HCT116 (cell line): ENCODE results near the gene VAMP3. TPM values are rescaled to one million over a fixed set of nuclear protein-coding genes. Genes with fewer than 3 reads are reported as not detected.

Source experiments
- ATAC-seq: fragments of 200-7000 bp; cut with Tn5 transposase; 2 replicates; pipeline ENCODE4 v1.9.1; 2020; ENCODE audit warnings: mild to moderate bottlenecking, moderate library complexity
- BruUV-seq: library from RNA; stranded (reverse); fragments of 400-500 nt; replicated peaks from 2 replicates; lab custom pipeline; 2021; lab: Mats Ljungman, UMichigan
- CTCF ChIA-PET: fragments of 300-600 bp; sonication (Branson Sonifier 250); formaldehyde crosslinking; loops from one replicate; lab custom pipeline; 2021; ENCODE audit warnings: antibody characterized with exemption; lab: Charles Lee
- POLR2A ChIA-PET: fragments of 300-600, 350-600 bp; sonication (Branson Sonifier 250); formaldehyde crosslinking; loops from one replicate; lab custom pipeline; 2021; ENCODE audit warnings: antibody characterized with exemption; lab: Charles Lee
- RAD21 ChIA-PET, 2 experiments: fragments of 300-600 bp; sonication (Branson Sonifier 250); formaldehyde crosslinking; loops; one replicate each; lab custom pipeline; 2023; ENCODE audit warnings: low total read pairs in 2 of 2; ENCODE audit not compliant: uncharacterized antibody in 2 of 2, unreplicated experiment in 2 of 2, low non-redundant PET in 1 of 2; lab: Charles Lee
- DNase-seq: peaks from one replicate; pipeline ENCODE4 v3.0.0-alpha.2; 2010; ENCODE audit warnings: low read depth, low spot score
- H2AFZ ChIP-seq: fragments of 200-600 bp; shearing (Covaris generic), sonication (generic); 2 replicates; pipeline ENCODE4 v1.6.1; 2017; ENCODE audit warnings: low read depth, mixed run types, mixed read lengths, antibody characterized with exemption, low read length; ENCODE audit not compliant: poor library complexity, severe bottlenecking
- H3K27ac ChIP-seq: 2 replicates; pipeline ENCODE4 v1.5.1; 2012; ENCODE audit warnings: low read depth, low read length
- H3K27me3 ChIP-seq: fragments of 200-600 bp; sonication (generic); 2 replicates; pipeline ENCODE4 v1.6.1; 2016; ENCODE audit warnings: mixed run types, low read length, mixed read lengths; ENCODE audit not compliant: insufficient read depth
- H3K36me3 ChIP-seq, 2 experiments: fragments of 200-500 bp in 1 of 2; fragments of 200-600 bp in 1 of 2; sonication (Bioruptor generic) in 1 of 2; sonication (generic) in 1 of 2; 2 replicates each; pipeline versions ENCODE4 v1.5.1 to v1.6.1; 2014 to 2016; ENCODE audit warnings: low read length in 2 of 2, inconsistent platforms in 1 of 2, mixed read lengths in 1 of 2, mixed run types in 1 of 2; ENCODE audit not compliant: insufficient read depth in 2 of 2, control insufficient read depth in 1 of 2
- H3K4me1 ChIP-seq, 2 experiments: fragments of 200-600 bp in 1 of 2; sonication (generic) in 1 of 2; 2 replicates each; pipeline versions ENCODE4 v1.5.1 to v1.6.1; 2012 to 2017; ENCODE audit warnings: low read length in 2 of 2, inconsistent platforms in 1 of 2, mild to moderate bottlenecking in 1 of 2, mixed read lengths in 1 of 2, mixed run types in 1 of 2, moderate library complexity in 1 of 2; ENCODE audit not compliant: insufficient read depth in 2 of 2, control insufficient read depth in 1 of 2
- H3K4me2 ChIP-seq: fragments of 200-600 bp; sonication (generic); 2 replicates; pipeline ENCODE4 v1.6.1; 2017; ENCODE audit warnings: mixed run types, low read length, mixed read lengths
- H3K4me3 ChIP-seq, 2 experiments: fragments of 200-600 bp in 1 of 2; sonication (generic) in 1 of 2; replicated peaks in 1 of 2; 2 replicates each; pipeline ENCODE4 v1.5.1; 2011 to 2016; ENCODE audit warnings: low read length in 2 of 2, control low read depth in 1 of 2, low read depth in 1 of 2, mild to moderate bottlenecking in 1 of 2, mixed read lengths in 1 of 2, mixed run types in 1 of 2
- H3K79me2 ChIP-seq: fragments of 200-600 bp; sonication (generic); 2 replicates; pipeline ENCODE4 v1.6.1; 2017; ENCODE audit warnings: mild to moderate bottlenecking, mixed run types, low read length, moderate library complexity, mixed read lengths; ENCODE audit not compliant: insufficient read depth
- H3K9ac ChIP-seq: fragments of 200-600 bp; sonication (generic); 2 replicates; pipeline ENCODE4 v1.6.1; 2016; ENCODE audit warnings: low read length, mixed read lengths
- H3K9me2 ChIP-seq: fragments of 200-600 bp; sonication (generic), shearing (Covaris generic); 2 replicates; pipeline ENCODE4 v1.6.1; 2017; ENCODE audit warnings: mixed run types, mild to moderate bottlenecking, moderate library complexity; ENCODE audit not compliant: insufficient read depth
- H3K9me3 ChIP-seq, 2 experiments: fragments of 200-500 bp in 1 of 2; fragments of 200-600 bp in 1 of 2; sonication (Bioruptor generic) in 1 of 2; sonication (generic) in 1 of 2; 2 replicates each; pipeline ENCODE4 v1.6.1; 2014 to 2017; ENCODE audit warnings: low read length in 2 of 2, mixed read lengths in 2 of 2, inconsistent platforms in 1 of 2, low read depth in 1 of 2, mild to moderate bottlenecking in 1 of 2, mixed run types in 1 of 2, moderate library complexity in 1 of 2; ENCODE audit not compliant: control insufficient read depth in 1 of 2, insufficient read depth in 1 of 2
- H4K20me1 ChIP-seq: fragments of 200-600 bp; sonication (generic), shearing (Covaris generic); 2 replicates; pipeline ENCODE4 v1.6.1; 2017; ENCODE audit warnings: mixed run types, mild to moderate bottlenecking, moderate library complexity; ENCODE audit not compliant: insufficient read depth
- ATF3 ChIP-seq: IDR thresholded peaks from 2 replicates; pipeline ENCODE4 v1.6.1; 2012
- CBX3 ChIP-seq: IDR thresholded peaks from 2 replicates; pipeline ENCODE4 v1.6.1; 2012; ENCODE audit warnings: low read depth
- EGR1 ChIP-seq: IDR thresholded peaks from 2 replicates; pipeline ENCODE4 v1.6.1; 2012; ENCODE audit warnings: low read depth
- EZH2 ChIP-seq: fragments of 200-600 bp; sonication (generic); IDR thresholded peaks from 2 replicates; pipeline ENCODE4 v1.6.1; 2017; ENCODE audit warnings: antibody characterized with exemption, mixed run types
- EZH2phosphoT487 ChIP-seq: fragments of 200-600 bp; IDR thresholded peaks from 2 replicates; pipeline ENCODE4 v1.6.1; 2018; ENCODE audit warnings: antibody characterized with exemption, borderline replicate concordance
- FOSL1 ChIP-seq: IDR thresholded peaks from 2 replicates; pipeline ENCODE4 v1.6.1; 2012; ENCODE audit warnings: low read depth
- JUND ChIP-seq: IDR thresholded peaks from 2 replicates; pipeline ENCODE4 v1.6.1; 2012
- POLR2A ChIP-seq: IDR thresholded peaks from 2 replicates; pipeline ENCODE4 v1.7.0; 2011; ENCODE audit warnings: borderline replicate concordance; ENCODE audit not compliant: insufficient read depth, insufficient read length; ENCODE audit errors: extremely low read depth
- REST ChIP-seq: IDR thresholded peaks from 2 replicates; pipeline ENCODE4 v1.6.1; 2012; ENCODE audit warnings: low read depth
- SP1 ChIP-seq: IDR thresholded peaks from 2 replicates; pipeline ENCODE4 v1.6.1; 2012; ENCODE audit warnings: low read depth
- SRF ChIP-seq: IDR thresholded peaks from 2 replicates; pipeline ENCODE4 v1.6.1; 2012; ENCODE audit warnings: low read depth
- YY1 ChIP-seq: IDR thresholded peaks from 2 replicates; pipeline ENCODE4 v1.6.1; 2011; ENCODE audit warnings: low read length, low read depth, moderate library complexity, mild to moderate bottlenecking; ENCODE audit not compliant: insufficient replicate concordance; ENCODE audit errors: extremely low read depth
- ZFX ChIP-seq: fragments of 450-650 bp; IDR thresholded peaks from 2 replicates; pipeline ENCODE4 v1.6.1; 2017
- ZNF274 ChIP-seq: fragments of 200-500 bp; sonication (Bioruptor generic); IDR thresholded peaks from 2 replicates; pipeline ENCODE4 v1.6.1; 2014; ENCODE audit warnings: mild to moderate bottlenecking, low read depth, low read length, inconsistent platforms
- intact Hi-C: fragments of 100-400 bp; cut with micrococcal nuclease; formaldehyde crosslinking; loops from 2 replicates; pipeline ENCODE4 v1.10.0; 2022
- total RNA-seq: library from RNA; stranded (reverse); gene quantifications from one replicate; pipeline ENCODE4 v1.2.1, GENCODE V29; 2021; ENCODE audit not compliant: unreplicated experiment

VAMP3 gene
- total RNA-seq, 1 experiment from 2014 or later = 79.3 TPM

DNA sequence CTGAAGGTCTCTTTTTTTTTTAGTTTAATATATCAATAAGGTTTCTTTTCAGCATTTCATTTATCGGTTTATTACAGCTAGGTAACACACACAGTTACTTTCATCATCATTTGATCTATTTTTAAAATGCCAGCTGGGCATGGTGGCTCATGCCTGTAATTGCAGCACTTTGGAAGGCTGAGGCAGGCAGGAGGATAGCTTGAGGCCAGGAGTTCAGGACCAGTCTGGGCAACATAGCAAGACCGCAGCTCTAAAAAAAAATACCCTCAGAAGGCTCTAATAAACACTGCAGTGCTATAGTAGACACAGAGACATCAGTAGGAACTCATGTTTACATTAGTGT, 48.5 kb upstream of the VAMP3 start:
- H3K9ac ChIP-seq = no peak overlapping the region
- H4K20me1 ChIP-seq = no peaks in the 10 kb centered on the region
- DNase-seq = no peak
- no peak for ATAC-seq
- no peaks in the 10 kb centered on the region for H3K27me3 ChIP-seq
- H3K4me3 ChIP-seq = no peak overlapping the region
- ChIA-PET POLR2A (no interaction called here), RAD21 (no interaction called here), CTCF (no interaction called here)
- no peaks in the 10 kb centered on the region for H3K36me3 ChIP-seq
- H3K4me1 ChIP-seq = no peaks in the 10 kb centered on the region
- no peak overlapping the region for H3K4me2 ChIP-seq
- H3K79me2 ChIP-seq = no peaks in the 10 kb centered on the region
- TF ChIP-seq REST = no peak
- no peak for TF ChIP-seq YY1
- TF ChIP-seq ZNF274 = no peak
- TF ChIP-seq ZFX = no peak
- no peak for TF ChIP-seq JUND
- no peak for TF ChIP-seq EZH2
- no peak for TF ChIP-seq FOSL1
- TF ChIP-seq POLR2A = no peak
- TF ChIP-seq EZH2phosphoT487 = no peak
- no peak for TF ChIP-seq EGR1
- no peak for TF ChIP-seq SRF
- TF ChIP-seq ATF3 = no peak
- no peak for TF ChIP-seq CBX3
- TF ChIP-seq SP1 = no peak
- intact Hi-C loops = no loop called here
- BruUV-seq = no TSS peak
- no peak overlapping the region for H2AFZ ChIP-seq
- no peaks in the 10 kb centered on the region for H3K9me2 ChIP-seq
- H3K9me3 ChIP-seq = no peaks in the 10 kb centered on the region
- no peak overlapping the region for H3K27ac ChIP-seq
